ENCODE measurements around the gene MASP1.

DNA sequence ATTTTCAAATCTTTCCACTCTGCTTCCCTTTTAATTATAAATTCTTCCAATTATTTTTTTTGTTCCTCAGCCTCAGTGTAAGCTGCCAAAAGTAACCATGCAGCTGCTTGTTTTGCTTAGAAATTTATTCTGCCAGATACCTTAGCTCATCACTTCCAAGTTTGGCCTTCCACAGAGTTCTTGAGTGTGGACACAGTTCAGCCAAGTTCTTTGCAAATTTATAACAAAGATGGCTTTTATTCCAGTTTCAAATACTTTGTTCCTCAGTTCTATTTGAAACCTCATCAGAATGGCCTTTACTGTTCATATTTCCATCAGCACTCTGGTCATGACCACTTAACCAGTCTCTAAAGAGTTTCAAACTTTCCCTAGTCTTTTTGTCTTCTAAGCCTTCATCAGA is 83.9 kb downstream of the MASP1 start:
- no peak for TF ChIP-seq POLR2AphosphoS5 (IDR thresholded peaks at IDR 0.05; ENCODE audit: borderline replicate concordance, low read depth, low read length)
- TF ChIP-seq EZH2 (IDR thresholded peaks at IDR 0.05), result no peak
- no peak for TF ChIP-seq FOXP2 (optimal IDR thresholded peaks at IDR 0.05; ENCODE audit: control extremely low read depth, extremely low read length, insufficient read depth)

Data from SK-N-MC (cell line).